ENCODE measurements around the gene NCAM1.

DNA sequence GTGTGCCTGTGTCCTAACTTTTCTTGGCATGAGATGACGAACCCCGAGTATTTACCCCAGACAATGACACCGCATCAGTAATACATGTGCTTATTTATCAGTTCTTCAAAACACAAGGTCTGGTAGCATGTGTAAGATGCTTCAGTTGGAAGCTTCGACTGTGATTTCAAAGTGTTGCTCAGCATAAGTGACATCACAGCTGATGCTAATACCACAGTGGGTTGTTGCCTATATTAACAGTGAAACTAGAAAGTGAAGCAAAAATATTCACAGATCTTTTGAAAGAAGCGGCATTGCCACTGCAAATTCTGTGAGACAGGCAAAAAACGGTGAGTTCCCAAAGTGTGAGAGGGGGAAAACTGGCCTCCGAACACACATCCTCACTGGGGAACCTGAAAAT lies 334.8 kb downstream of the NCAM1 start:
- TF ChIP-seq BCL11A (tag by site-specific recombination; IDR thresholded peaks at IDR 0.05; ENCODE audit: low read depth) = no peak
- no peak for TF ChIP-seq MEIS1 (CRISPR knock-in tag; IDR thresholded peaks at IDR 0.05; ENCODE audit: borderline replicate concordance)
- TF ChIP-seq, protein P1, sequence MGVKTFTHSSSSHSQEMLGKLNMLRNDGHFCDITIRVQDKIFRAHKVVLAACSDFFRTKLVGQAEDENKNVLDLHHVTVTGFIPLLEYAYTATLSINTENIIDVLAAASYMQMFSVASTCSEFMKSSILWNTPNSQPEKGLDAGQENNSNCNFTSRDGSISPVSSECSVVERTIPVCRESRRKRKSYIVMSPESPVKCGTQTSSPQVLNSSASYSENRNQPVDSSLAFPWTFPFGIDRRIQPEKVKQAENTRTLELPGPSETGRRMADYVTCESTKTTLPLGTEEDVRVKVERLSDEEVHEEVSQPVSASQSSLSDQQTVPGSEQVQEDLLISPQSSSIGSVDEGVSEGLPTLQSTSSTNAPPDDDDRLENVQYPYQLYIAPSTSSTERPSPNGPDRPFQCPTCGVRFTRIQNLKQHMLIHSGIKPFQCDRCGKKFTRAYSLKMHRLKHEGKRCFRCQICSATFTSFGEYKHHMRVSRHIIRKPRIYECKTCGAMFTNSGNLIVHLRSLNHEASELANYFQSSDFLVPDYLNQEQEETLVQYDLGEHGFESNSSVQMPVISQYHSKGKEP (tag by site-specific recombination; IDR thresholded peaks at IDR 0.05) = no peak
- no peak for TF ChIP-seq GLI2 (tag by site-specific recombination; IDR thresholded peaks at IDR 0.05; ENCODE audit: borderline replicate concordance, low read depth)
- TF ChIP-seq, protein P2, sequence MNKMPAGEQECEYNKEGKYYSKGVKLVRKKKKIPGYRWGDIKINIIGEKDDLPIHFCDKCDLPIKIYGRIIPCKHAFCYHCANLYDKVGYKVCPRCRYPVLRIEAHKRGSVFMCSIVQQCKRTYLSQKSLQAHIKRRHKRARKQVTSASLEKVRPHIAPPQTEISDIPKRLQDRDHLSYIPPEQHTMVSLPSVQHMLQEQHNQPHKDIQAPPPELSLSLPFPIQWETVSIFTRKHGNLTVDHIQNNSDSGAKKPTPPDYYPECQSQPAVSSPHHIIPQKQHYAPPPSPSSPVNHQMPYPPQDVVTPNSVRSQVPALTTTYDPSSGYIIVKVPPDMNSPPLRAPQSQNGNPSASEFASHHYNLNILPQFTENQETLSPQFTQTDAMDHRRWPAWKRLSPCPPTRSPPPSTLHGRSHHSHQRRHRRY (tag by site-specific recombination; IDR thresholded peaks at IDR 0.05) = no peak
- no peak for TF ChIP-seq ZNF670 (tag by site-specific recombination; IDR thresholded peaks at IDR 0.05; ENCODE audit: low read depth)
- TF ChIP-seq, protein P3, sequence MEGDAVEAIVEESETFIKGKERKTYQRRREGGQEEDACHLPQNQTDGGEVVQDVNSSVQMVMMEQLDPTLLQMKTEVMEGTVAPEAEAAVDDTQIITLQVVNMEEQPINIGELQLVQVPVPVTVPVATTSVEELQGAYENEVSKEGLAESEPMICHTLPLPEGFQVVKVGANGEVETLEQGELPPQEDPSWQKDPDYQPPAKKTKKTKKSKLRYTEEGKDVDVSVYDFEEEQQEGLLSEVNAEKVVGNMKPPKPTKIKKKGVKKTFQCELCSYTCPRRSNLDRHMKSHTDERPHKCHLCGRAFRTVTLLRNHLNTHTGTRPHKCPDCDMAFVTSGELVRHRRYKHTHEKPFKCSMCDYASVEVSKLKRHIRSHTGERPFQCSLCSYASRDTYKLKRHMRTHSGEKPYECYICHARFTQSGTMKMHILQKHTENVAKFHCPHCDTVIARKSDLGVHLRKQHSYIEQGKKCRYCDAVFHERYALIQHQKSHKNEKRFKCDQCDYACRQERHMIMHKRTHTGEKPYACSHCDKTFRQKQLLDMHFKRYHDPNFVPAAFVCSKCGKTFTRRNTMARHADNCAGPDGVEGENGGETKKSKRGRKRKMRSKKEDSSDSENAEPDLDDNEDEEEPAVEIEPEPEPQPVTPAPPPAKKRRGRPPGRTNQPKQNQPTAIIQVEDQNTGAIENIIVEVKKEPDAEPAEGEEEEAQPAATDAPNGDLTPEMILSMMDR (tag by site-specific recombination; IDR thresholded peaks at IDR 0.05) = no peak
- TF ChIP-seq ZNF24 (tag by site-specific recombination; IDR thresholded peaks at IDR 0.05) = no peak
- TF ChIP-seq ZBTB20 (tag by site-specific recombination; IDR thresholded peaks at IDR 0.05) = no peak
- TF ChIP-seq ZNF623 (tag by site-specific recombination; IDR thresholded peaks at IDR 0.05) = no peak
- TF ChIP-seq ZNF23 (tag by site-specific recombination; IDR thresholded peaks at IDR 0.05; ENCODE audit: borderline replicate concordance) = no peak
- TF ChIP-seq, protein P4, sequence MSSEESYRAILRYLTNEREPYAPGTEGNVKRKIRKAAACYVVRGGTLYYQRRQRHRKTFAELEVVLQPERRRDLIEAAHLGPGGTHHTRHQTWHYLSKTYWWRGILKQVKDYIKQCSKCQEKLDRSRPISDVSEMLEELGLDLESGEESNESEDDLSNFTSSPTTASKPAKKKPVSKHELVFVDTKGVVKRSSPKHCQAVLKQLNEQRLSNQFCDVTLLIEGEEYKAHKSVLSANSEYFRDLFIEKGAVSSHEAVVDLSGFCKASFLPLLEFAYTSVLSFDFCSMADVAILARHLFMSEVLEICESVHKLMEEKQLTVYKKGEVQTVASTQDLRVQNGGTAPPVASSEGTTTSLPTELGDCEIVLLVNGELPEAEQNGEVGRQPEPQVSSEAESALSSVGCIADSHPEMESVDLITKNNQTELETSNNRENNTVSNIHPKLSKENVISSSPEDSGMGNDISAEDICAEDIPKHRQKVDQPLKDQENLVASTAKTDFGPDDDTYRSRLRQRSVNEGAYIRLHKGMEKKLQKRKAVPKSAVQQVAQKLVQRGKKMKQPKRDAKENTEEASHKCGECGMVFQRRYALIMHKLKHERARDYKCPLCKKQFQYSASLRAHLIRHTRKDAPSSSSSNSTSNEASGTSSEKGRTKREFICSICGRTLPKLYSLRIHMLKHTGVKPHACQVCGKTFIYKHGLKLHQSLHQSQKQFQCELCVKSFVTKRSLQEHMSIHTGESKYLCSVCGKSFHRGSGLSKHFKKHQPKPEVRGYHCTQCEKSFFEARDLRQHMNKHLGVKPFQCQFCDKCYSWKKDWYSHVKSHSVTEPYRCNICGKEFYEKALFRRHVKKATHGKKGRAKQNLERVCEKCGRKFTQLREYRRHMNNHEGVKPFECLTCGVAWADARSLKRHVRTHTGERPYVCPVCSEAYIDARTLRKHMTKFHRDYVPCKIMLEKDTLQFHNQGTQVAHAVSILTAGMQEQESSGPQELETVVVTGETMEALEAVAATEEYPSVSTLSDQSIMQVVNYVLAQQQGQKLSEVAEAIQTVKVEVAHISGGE (tag by site-specific recombination; conservative IDR thresholded peaks at IDR 0.05; ENCODE audit: low read depth) = no peak
- no peak for TF ChIP-seq ZNF555 (tag by site-specific recombination; conservative IDR thresholded peaks at IDR 0.05)

Data from HEK293 (cell line).